HG03060 (cell line): ENCODE results near the gene CREB5.
"Not testable (repeated sequence)": the region's sequence is repeated elsewhere in the genome, so short reads cannot be mapped to it uniquely, and the experiment has no call there.

Source experiments
- ATAC-seq: cut with Tn5 transposase; IDR thresholded peaks from one replicate; pipeline ENCODE4 v1.9.1; 2021; ENCODE audit warnings: low read depth, moderate number of reproducible peaks; ENCODE audit not compliant: unreplicated experiment

The CREB5 gene

DNA sequence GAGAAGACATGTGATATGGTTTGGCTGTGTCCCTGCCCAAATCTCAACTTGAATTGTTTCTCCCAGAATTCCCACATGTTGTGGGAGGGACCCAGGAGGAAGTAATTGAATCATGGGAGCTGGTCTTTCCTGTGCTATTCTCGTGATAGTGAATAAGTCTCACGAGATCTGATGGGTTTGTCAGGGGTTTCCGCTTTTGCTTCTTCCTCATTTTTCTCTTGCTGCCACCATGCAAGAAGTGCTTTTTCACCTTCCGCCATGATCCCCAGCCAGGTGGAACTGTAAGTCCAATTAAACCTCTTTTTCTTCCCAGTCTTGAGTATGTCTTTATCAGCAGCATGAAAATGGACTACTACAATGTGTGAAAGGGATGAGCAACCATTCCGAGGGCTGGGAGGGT is 185.7 kb downstream of the CREB5 start:
- ATAC-seq, result not testable (repeated sequence)

DNA sequence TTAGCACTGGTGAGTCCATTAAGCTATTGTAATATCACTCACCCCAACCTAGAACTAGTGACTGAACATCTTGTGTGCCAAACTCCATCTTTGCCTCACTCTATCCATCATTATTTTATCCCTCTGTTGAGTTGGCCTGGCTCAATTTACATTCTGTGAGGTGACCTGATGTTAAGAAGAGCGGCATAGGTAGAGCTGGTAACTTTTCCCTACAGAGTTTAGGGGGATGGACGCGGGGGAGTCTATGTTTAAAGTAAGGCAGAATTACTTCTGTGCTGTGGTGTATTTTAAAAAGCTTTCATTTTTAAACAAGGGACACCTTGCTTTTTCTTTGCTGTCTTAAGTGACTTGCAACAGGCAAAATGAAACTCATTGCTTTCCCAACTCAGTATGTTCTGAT is 186.3 kb downstream of the CREB5 start:
- ATAC-seq, result no peak

DNA sequence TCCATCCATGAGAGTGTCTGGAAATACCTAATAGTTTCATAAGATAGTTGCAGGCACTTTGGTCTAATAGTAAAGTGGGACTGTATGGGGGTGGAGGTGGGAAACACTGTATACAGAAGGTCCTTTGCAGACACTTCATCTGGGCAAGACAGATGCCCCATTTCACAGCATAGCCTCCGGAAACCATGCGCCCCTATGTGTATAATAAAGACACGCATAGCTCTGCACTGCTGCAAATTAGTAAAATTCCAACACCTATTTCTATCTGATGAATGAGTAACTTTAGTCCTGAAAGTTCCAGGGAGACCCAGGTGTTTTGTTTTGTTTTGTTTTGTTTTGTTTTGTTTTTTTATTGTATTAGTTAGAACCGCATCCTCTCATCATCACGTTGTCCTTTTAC is 187.1 kb downstream of the CREB5 start:
- no peak for ATAC-seq

DNA sequence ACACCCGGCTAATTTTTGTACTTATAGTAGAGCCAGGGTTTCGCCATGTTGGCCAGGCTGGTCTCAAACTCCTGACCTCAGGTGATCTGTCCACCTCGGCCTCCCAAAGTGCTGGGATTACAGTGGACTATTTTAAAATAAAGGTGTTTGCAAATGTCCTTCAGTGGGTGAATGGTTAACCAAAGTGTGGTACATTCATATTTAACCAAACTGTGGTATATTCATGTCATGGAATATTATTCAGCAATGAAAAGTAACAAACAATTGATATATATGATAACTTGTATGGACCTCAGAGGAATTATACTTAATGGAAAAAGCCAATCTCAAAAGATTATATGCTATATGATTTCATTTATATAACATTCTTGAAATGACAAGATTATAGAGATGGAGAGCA is 190.0 kb downstream of the CREB5 start:
- ATAC-seq, result no peak

DNA sequence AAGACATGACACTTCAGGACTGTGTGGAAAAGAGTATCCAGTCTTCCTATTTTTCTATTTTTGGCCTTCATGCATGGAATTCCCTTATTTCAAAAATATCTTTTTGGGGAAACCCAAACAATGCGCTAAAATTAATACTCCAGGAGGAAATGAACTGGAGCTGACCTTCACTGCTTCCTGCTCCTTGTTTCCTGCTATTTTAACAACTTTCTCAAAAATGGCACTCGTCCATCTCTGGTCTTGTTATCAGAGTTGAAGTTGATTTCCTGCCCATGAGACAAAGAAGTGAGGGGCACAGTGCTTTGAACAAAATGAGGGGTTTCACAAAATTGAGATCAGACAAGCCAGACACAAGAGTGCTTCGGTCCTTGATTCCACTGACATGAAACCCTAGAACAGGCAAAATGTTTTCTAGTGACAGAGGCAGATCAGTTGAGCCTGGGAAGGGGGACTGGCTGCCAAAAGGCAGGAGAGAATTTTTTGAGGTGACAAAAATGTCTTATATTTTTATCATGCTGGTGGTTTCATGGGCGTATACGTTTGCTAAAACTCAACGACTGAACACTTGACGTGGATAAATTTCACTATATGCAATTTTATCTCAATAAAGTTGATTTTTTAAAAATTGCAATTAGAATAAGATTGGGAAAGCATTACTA is 193.2 kb downstream of the CREB5 start:
- ATAC-seq, result no peak

DNA sequence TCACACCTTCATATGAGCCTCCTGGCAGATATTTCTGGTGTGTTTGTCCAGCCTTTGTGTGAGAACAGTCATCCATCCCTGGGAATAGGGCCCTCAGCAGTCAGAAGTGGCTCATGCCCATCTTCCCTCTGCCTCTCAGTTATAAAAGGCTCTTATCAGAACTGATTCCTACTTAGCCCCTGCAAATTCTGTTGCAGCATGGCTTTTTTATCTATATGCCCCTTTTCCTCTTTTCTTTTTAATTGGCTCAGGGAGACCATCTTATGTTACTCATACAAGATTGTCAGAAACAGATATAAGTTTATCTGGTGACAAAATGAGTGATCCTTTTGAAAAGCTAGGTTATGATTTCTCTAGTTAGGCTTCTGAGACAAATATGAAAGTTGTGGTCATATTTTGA is 194.1 kb downstream of the CREB5 start:
- no peak for ATAC-seq

DNA sequence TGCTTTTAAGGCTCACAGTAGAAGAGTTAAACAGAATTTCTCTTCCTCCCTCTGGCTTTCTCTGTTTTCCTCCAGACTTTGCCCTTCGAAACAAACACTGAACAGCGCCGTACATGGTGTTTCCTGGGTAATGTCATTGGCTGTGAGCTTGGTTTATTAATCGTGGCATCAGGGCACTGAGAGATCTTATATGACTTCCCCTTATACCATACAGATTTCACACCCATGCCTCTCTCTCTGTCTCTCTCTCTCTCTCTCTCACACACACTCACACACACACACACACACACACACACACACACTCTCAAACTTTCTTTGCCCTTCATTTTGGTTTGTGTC is 195.5 kb downstream of the CREB5 start:
- no peak for ATAC-seq

DNA sequence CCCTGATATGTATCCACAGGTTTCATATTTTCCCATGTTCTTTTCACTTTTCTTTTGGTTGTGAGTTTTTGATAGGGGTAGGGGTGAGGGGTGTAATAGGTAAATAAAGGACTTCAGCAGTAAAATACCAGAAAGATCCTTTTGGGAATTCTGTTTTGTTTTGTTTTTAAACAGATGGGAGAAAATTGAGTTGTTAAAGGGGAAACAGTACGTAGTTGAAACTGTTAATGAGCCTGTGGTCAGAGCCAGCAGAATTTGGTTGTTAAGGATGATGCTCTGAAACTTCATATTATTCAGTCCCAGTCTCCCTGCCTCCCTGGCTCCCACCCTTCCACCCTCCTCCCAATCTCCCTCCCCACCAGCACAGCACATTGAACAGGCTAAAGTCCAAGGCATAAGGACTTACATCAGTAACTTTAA is 195.9 kb downstream of the CREB5 start:
- ATAC-seq, result no peak

DNA sequence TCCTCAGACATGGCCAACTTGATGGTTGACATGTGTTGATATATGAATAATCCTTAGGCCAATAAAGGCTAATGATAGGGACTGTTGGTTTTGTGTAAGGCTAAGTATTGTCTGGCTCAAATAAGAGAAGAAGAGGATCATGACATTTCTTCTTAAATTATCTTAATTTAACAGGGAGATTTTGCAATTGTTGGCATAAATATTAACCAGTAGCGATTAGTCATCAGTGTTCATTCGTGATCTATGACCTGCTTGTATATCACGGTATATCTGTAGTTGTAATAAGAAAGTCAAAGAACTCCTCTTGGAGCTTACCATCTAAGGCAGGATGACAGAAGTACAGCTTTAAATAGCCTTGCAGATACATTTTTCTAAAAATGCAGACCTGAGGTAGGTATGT is 196.4 kb downstream of the CREB5 start:
- ATAC-seq, result no peak

DNA sequence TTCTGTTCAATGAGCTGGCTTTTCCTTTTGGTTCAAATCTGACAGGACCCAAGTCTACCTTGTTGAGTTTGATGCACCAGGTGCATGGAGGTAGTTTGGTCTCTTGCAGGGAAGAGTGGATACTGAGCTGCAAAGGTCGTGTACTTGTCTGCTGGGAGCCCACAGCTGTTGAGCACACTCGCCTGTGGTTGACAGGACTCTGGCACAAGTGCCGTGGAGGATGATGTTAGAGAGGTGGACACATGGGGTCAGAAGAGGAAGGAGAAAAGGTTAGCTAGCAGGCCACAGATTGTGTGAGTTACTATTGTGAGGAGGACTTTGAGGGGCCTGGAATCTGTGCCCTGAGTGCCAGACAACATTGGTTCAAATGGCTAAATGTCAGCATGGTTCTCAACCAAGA is 197.3 kb downstream of the CREB5 start:
- no peak for ATAC-seq

DNA sequence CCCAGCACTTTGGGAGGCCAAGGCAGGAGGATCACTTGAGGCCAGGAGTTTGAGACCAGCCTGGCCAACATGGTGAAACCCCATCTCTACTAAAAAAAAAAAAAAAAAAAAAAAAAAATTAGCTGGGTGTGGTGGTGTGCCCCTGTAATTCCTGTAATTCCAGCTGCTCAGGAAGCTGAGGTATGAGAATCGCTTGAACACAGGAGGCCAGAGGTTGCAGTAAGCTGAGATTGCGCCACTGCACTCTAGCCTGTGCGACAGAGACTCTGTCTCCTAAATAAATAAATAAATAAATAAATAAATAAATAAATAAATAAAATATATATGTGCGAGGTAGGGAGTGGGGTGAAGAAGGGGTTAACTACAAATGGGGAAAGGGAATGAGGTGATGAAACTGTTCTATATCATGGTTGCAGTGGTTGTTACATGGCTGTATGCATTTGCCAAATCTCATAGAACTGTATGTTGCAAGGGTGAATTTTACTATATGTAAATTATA is 199.1 kb downstream of the CREB5 start:
- not testable (repeated sequence) for ATAC-seq

DNA sequence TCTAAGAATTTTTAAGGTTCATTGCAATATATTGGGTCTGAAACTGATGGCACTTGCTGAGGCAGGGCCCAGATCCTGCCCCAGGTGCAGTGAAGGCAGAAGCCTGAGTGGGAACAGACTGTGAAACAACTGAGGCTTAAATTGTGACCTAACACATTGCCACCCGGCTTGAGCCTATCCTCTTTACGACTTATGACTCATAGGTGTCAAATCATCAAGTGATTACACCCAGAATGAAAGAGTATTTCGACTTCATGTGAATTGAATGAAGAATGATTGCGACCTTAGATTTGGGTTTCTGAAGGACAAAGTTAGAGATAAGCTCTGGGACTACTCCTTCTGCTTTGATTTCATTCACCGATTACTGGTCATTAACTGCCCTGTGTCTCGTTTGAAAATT is 200.9 kb downstream of the CREB5 start:
- no peak for ATAC-seq

DNA sequence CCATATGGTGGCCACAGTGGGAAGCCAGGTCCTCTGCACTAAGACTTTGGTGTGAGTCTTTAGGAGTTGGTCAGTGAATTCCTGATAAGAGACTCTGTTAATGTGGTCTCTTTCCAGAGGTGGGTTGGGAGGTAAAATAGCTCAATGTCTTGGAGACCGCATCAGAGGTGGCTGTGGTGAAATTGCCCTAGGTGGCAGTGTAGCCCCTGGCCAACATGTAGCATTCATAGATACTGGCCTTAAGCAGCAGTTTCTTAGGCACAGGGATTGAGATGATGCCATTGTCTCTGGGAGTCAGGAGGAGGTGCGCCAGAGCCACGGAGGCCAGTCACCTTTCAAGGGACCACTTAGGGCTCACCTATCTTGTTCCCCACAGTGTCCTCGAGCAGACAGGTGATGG is 202.8 kb downstream of the CREB5 start:
- ATAC-seq, result no peak

DNA sequence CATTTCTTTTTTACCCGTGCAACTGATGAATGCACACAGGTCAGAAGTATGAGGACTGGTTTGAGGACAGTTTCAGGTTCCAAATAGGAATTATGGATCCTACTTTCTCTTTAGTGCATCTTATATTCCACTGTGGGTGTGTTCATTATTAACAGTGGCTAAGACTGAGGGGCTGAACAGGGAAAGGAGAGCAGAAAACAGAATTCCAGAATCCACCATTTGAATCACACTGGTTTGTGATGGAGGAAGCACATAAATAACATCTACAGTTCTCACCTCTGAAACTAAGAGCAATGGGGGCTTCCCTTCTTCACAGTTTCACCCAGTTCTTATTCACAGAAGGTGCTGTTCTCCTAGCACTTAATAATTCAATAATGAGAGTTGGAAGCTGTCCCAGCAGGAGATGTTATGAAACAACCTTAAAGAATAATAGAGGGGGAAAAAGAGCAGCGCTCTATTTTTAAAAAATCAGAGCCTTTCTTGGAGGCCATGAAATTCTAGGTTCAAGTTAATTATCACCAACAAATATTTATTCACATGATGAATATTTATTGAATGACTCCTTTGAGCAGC is 205.1 kb downstream of the CREB5 start:
- ATAC-seq, result no peak

DNA sequence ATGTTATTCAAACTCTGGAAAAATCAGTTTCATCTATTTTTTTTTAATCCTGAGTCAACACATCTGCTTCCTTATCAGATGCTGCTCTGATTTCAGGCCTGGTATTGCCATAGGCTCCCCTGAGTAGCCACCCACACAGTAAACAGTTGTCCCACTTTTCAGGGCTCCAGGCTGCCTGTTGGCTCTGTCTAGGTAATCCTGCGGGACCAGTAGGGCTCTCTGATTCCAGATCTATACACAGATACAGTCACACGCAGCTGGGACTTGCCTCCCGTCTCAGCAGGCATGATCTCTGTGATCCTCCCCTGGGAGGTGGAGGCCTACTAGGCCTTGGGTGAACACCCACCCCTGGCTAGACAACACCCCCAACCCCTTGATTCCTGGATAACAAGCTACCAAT is 206.1 kb downstream of the CREB5 start:
- ATAC-seq, result no peak

DNA sequence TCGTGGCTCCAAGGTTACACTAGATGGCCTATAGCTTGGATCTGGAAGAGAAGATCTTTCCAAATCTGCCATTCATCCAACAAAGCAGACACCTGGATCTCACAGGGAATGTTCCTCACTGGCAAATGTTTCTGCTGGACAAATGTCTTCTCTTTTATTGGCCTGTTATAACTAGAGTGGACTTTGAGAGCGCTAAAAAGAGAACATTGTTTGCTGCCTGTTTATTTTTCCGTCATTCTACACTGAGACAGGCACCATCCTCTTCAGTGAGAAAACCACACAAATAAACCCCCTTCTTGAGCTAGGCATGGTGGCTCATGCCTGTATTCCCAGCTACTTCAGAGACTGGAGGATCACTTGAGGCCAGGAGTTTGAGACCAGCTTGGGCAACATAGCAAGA is 206.9 kb downstream of the CREB5 start:
- no peak for ATAC-seq

DNA sequence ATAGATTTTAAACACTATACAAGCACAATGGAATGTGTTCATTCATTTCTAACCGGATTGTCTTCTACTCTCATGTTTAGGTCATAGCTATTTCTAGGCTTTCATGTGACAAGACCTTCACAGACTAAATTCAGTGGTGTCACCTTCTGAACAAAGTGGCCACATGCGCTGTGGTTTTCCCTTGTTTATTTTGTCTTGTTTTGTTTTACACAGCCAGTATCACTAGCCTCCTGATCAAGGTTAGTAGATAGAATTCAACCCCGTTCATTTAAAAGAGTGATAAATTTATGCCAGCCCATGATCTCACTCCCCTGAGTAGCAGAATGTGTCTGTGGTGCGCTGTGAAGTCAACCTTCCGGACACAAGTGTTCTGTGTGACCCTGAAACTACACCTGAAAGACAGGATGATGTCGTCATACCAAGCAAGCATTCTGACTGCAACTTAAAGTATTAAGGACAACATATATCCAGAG is 209.1 kb downstream of the CREB5 start:
- peak; percentile 56 for ATAC-seq

DNA sequence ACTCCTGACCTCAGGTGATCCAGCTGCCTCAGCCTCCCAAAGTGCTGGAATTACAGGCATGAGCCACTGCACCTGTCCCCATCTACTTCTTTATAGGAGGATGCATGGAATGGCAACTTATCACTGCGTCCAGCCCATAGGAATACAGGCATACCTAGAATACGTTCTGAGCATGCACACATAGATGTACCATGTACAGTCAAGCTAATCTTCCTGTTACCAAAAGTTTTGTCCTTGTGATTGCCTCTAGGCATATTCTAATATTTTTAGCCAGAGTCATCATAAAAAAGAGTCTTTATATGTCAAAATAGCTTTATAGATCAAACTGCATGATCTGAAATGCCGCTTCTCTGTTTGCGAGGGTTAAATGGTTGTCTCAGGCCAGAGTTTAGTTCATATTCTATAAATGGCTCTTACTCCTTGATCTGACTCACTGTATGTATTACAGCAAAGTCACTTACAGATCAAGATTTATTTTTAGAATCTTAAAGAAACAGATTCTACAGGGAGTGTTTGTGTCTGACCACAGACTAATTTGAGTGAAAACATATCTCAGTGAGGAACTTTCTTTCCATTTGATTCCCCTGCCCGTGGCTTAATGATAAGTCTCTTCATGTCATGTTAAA is 210.9 kb downstream of the CREB5 start:
- no peak for ATAC-seq

DNA sequence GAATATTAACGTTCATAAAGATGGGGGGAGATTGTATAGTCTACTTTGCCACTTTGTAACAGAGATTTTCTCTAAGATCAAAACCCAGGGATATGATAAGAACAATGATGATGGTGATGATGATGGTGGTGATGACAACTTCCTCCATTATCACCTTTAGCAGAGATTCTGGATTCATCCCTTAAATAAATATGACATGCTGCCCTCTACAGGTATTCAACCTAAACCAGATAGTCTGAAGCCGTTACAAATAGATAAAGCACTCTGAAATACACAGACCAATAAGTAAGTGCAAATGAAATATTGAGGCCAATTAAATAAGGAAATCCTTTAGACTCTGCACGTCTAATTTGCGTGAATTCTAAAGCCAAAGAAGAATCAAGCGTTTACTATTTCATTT is 211.5 kb downstream of the CREB5 start:
- no peak for ATAC-seq

DNA sequence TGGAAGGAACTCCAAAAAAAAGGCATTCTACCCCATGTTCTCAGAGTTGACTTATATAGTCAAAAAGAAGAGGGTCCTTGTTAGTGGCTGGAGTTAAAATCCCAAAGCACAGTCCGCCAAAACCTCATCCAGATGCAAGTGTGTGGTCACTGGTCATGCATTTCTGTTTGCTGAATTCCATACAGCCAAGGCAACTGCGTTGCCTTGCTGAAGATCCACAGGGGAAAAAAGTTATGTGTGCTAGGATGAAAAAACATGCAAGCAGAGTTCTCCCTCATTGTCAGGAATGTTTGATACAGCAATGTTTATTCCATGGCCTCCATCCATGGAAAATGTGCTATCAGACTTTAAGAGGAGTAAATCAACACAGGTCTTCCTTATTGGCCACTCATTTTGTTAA is 213.1 kb downstream of the CREB5 start:
- no peak for ATAC-seq

DNA sequence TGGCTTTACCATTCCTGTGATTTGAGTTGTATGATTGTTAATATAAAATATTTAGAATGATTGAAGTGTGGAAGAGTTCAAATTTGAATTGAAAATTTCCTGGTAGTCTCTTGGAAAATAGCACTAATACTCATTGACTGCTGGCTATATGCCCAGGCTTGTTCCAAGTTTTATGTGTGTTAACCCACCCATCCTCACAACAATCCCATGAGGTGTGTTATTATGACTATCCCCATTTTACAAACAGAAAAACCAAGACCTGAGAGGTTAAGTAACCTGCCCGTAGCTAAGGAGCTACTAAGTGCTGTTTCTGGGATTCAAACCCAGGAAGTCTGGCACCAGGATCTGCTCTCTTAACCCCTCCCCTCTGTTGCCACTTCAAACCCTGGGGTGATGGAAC is 213.9 kb downstream of the CREB5 start:
- ATAC-seq, result no peak

DNA sequence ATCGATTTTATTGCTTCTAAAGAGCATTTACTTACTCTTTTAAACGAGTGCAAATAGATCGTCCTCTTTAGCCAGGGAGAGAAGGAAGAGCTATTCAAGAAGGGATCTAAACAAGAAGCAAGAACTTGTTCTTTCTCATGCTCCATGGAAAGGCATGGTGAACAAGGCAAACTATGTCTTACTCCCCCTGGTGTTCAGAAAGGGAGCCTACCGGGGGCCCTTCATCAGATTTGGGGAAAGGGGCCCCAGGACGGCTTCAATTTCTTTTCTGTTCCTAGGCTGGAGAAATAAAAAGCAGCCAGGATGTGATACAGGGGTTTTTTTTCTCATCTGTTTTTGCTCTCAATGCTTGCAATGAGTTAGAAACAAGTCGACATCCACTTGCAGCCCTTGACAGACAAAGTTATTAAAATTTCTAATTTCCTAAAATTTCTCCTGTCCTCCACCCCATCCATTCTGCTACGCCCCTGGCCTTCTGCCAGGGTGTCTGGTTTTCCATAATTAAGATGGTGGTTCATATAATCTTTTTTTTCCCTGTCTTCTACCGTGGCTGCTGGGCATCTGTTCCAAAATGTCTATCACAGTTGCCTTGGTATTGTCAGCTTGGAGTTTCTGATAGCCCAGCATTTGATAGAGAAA is 214.4 kb downstream of the CREB5 start:
- no peak for ATAC-seq
